ENCODE measurements around the gene ARPC5.
"Not testable (repeated sequence)": the region's sequence is repeated elsewhere in the genome, so short reads cannot be mapped to it uniquely, and the experiment has no call there.

The ARPC5 gene

DNA sequence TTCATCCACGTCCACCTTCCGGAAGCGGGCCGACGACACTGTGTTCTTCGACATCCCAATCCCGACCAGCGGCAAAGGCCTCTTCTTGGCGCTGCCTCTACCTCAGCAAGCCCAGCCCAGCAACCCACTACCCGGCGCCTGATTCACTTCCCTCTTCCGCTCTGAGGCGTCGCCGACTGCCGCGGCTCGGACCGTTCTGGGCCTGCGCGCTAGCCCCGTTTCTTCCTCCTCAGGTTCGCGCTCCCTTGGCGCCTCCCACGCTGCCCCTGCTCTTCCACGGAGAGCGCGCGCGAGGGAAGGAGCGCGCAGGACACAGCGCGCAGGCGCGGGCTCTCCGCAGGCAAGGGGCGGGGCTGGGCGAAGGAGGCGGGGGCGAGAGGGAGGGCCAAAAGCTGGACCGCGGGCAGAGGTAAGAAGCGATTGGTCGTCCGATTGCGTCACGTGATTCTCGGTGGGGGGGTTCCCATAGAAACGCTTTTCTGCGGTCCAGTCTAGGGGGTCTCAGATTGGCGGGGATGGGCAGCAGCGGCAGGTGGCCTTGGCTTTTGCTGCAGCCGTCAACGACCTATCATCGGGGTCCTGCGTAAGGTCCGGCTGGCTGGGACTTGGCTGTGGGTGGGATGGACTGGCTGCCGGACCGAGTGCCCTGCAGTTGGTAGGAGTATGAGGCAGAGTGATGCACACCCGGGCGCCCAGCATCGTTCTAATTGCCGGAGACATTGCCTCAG is at the start of gene ARPC5:
Gene ARPC5 (minus strand): TSS at position 178 of the 728 bp plus-strand sequence. CDS start 124 bp downstream, at position 54.
- DNase-seq (ENCODE audit: low read depth in 2 of 2): peak; percentile 97

- peak in 1 of 2 experiments; percentile 25 for DNase-seq (ENCODE audit: low read depth in 2 of 2)
Observed at GRCh38 chr1:183685112-183685713, 49.6 kb upstream of the ARPC5 start.

- not testable (repeated sequence) for DNase-seq (ENCODE audit: low read depth in 2 of 2)
Observed at GRCh38 chr1:183679363-183679762, 43.8 kb upstream of the ARPC5 start.

GRCh38 chr1:183678819-183679218 is 43.2 kb upstream of the ARPC5 start:
- no peak for DNase-seq (ENCODE audit: low read depth in 2 of 2)

GRCh38 chr1:183676586-183677189 is 41.1 kb upstream of the ARPC5 start:
- peak; percentile 27 to 31 for DNase-seq (ENCODE audit: low read depth in 2 of 2)

- no peak for DNase-seq (ENCODE audit: low read depth in 2 of 2)
Observed at GRCh38 chr1:183675883-183676585, 40.5 kb upstream of the ARPC5 start.

GRCh38 chr1:183675381-183675780 is 39.8 kb upstream of the ARPC5 start:
- no peak for DNase-seq (ENCODE audit: low read depth in 2 of 2)

DNA sequence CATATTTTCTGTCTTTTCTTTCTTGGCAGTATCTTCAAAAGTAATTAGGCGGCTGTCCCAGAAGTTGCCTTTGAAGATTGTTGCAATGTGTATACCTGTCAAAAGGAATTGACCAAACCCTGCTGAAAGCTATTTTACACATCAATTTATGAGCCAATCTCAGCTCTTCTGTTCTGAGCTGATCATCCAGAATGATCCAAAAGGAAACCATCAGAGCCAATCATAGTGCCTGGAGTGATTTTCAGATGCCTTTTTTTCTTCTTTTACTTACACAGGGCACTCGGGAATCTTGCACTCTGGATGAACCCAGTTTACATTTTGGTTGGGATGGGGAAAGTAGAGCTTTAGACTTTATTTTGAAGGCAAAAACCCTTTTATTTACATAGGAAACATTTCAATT is 39.3 kb upstream of the ARPC5 start:
- DNase-seq (ENCODE audit: low read depth in 2 of 2): no peak

DNA sequence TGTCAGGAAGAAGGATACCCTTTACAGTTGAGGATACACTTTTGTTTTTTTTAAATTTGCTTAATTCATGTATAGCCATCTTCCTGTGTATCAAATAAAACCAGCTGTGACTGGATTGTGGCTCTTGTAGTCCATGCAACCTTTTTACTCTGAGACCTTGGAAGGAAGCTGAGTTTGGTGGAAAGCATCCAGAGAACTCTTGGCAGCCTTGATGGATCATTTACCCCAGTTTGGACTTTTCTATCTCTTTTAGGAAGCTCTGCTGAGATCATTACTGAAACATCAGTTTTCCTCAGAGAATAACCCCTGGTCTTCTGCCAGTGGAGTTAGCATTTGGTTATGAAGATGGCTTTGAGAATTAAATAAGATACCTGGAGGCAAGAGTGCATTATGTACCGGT is 38.8 kb upstream of the ARPC5 start:
- peak; percentile 36 to 46 for DNase-seq (ENCODE audit: low read depth in 2 of 2)

- no peak for DNase-seq (ENCODE audit: low read depth in 2 of 2)
Observed at GRCh38 chr1:183673605-183674323, 38.2 kb upstream of the ARPC5 start.

DNA sequence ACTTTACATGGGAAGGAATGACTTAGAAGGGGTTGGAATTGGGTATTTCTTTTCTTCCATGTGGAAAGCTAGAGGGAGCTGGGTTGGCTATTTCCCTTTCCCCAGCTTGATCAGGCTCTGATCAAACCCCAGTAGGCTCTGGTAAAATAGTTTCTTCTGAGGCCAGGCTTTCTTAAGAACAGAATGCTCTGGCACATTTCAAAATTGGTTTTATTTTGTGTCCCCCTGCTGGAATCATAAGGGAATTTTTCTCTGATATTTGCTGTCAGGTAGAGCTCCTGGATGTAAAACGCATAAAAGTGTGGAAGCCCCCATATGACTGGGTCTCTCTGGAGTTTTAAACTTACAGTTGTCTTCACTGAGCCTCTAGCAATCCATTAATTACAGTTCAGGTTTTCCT is 34.6 kb upstream of the ARPC5 start:
- DNase-seq (ENCODE audit: low read depth in 2 of 2): no peak

GRCh38 chr1:183656355-183656754 is 20.8 kb upstream of the ARPC5 start:
- DNase-seq (ENCODE audit: low read depth in 2 of 2): no peak

GRCh38 chr1:183655562-183656075 is 20.0 kb upstream of the ARPC5 start:
- DNase-seq (ENCODE audit: low read depth in 2 of 2): peak; percentile 63 to 70

- DNase-seq (ENCODE audit: low read depth in 2 of 2): no peak
Observed at GRCh38 chr1:183654706-183655105, 19.1 kb upstream of the ARPC5 start.

DNA sequence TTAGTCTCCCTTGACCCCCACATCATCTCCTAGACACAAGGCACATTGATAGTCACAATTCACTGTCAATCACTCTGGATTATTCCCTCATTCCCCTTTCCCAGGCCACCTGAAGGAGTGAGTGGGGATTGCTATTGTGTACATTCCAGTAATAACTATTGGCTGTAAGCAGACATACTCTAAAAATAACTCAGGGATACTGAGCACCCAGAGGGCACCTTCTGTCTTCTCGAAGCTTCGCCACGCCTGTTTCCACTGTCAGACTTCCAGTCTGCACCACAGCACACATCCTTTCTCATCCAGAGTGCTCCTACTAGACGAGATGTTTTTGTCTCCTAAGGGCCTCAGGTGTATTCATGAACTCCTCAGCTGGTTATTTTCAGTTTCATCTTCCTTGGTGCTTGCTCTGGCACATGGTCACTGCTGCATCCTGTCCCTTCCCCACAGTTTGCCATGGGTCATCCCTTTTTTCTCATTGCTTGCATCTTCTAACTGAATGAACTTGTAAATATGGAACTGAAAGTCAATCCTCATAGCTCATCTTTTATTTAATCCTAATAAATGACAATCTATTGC is 18.4 kb upstream of the ARPC5 start:
- DNase-seq (ENCODE audit: low read depth in 2 of 2): no peak

DNA sequence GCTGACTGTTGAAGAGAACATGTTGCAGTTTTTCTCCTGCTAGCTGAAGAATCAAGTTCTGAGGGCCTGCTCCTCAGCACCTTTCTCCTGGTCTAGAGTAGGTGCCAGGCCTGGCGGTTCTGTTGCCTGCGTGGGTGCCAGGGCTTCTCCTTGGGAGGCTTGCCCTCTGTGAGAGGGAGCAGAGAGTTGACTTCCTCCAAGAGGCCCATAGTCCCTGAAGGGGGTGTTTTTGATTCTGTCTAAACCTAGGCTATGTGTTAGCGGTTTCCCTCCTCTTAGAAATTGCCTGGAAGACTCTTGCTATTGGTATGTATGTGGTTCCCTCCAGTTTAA is 17.8 kb upstream of the ARPC5 start:
- no peak for DNase-seq (ENCODE audit: low read depth in 2 of 2)

- DNase-seq (ENCODE audit: low read depth in 2 of 2): no peak
Observed at GRCh38 chr1:183652547-183653461, 17.2 kb upstream of the ARPC5 start, which contains the start of gene APOBEC4. Gene APOBEC4, minus strand, starts transcription at chr1:183653316. Its CDS starts 4,535 bp downstream, at chr1:183648781.

- no peak for DNase-seq (ENCODE audit: low read depth in 2 of 2)
Observed at GRCh38 chr1:183652107-183652506, 16.5 kb upstream of the ARPC5 start.

GRCh38 chr1:183651612-183652011 is 16.0 kb upstream of the ARPC5 start:
- DNase-seq (ENCODE audit: low read depth in 2 of 2): no peak

DNA sequence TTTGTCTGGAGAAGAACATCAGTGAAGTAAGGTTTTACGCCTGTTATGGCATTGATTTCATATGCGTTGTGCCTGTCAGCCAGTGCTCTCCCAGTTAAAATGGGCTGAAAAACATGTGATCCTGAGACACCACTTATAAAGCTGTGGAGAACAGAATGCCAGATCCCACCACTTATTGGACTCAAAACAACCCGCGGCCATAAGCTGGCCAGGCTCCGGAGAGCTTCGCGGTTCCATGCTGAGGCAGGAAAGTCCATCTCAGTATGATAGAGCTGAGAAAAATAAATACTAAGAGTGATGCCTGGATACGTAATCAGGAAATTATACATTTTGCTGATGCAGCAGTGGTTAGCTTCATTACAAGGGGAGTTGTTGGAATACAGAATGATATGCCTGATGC is 12.5 kb upstream of the ARPC5 start:
- no peak for DNase-seq (ENCODE audit: low read depth in 2 of 2)

All from fibroblast of skin of left quadriceps (primary cell).